Panc1 (cell line): Measurements from ENCODE around the gene TOMM70. TPM values are rescaled to one million over a fixed set of nuclear protein-coding genes. Genes with fewer than 3 reads are reported as not detected.

Source experiments
- ATAC-seq: fragments of 200-7000 bp; cut with Tn5 transposase; 2 replicates; pipeline ENCODE4 v1.9.1; 2020; ENCODE audit warnings: mild to moderate bottlenecking, moderate library complexity
- BruUV-seq: library from RNA; stranded (reverse); fragments of 400-500 nt; replicated peaks from 2 replicates; lab custom pipeline; 2021; lab: Mats Ljungman, UMichigan
- CTCF ChIA-PET: fragments of 300-600 bp; sonication (Branson Sonifier 250); formaldehyde crosslinking; loops from one replicate; lab custom pipeline; 2022; ENCODE audit warnings: antibody characterized with exemption; lab: Charles Lee
- POLR2A ChIA-PET: fragments of 300-600 bp; sonication (Branson Sonifier 250); formaldehyde crosslinking; loops from one replicate; lab custom pipeline; 2022; ENCODE audit warnings: antibody characterized with exemption; lab: Charles Lee
- DNase-seq: peaks from one replicate; pipeline ENCODE4 v3.0.0-alpha.2; 2010; ENCODE audit warnings: low read depth, low spot score
- H3K27ac ChIP-seq: 2 replicates; pipeline ENCODE4 v1.5.1; 2011; ENCODE audit warnings: mild to moderate bottlenecking, low read length, inconsistent platforms
- H3K27me3 ChIP-seq: fragments of 200-500 bp; sonication (Bioruptor generic); 2 replicates; pipeline ENCODE4 v1.6.0; 2014; ENCODE audit warnings: low read length, inconsistent platforms; ENCODE audit not compliant: control insufficient read depth, insufficient read depth
- H3K36me3 ChIP-seq: fragments of 200-500 bp; sonication (Bioruptor generic); 2 replicates; pipeline ENCODE4 v1.5.1; 2014; ENCODE audit warnings: inconsistent platforms, mild to moderate bottlenecking, low read length, moderate library complexity; ENCODE audit not compliant: control insufficient read depth, insufficient read depth
- H3K4me1 ChIP-seq: 2 replicates; pipeline ENCODE4 v1.5.1; 2011; ENCODE audit warnings: inconsistent platforms, mild to moderate bottlenecking, low read length, moderate library complexity; ENCODE audit not compliant: control insufficient read depth, insufficient read depth
- H3K4me3 ChIP-seq, 2 experiments: 2 replicates each; pipeline ENCODE4 v1.5.1; 2011 to 2012; ENCODE audit warnings: low read depth in 2 of 2, low read length in 2 of 2, mild to moderate bottlenecking in 2 of 2, inconsistent platforms in 1 of 2, moderate library complexity in 1 of 2
- H3K9me3 ChIP-seq: fragments of 200-500 bp; sonication (Bioruptor generic); 2 replicates; pipeline ENCODE4 v1.5.1; 2014; ENCODE audit warnings: low read depth, mild to moderate bottlenecking, inconsistent platforms, low read length, moderate library complexity; ENCODE audit not compliant: control insufficient read depth, insufficient read depth
- CTCF ChIP-seq: fragments of 450-650 bp; IDR thresholded peaks from 2 replicates; pipeline ENCODE4 v1.5.1; 2017; ENCODE audit warnings: mild to moderate bottlenecking
- POLR2AphosphoS5 ChIP-seq: IDR thresholded peaks from 2 replicates; pipeline ENCODE4 v1.6.1; 2012; ENCODE audit warnings: mild to moderate bottlenecking, low read depth, low read length, moderate library complexity
- REST ChIP-seq, 2 experiments: IDR thresholded peaks; 2 replicates each; pipeline ENCODE4 v1.6.1; 2011 to 2012; ENCODE audit warnings: low read depth in 2 of 2, control low read depth in 1 of 2, low read length in 1 of 2, mild to moderate bottlenecking in 1 of 2, moderate library complexity in 1 of 2; ENCODE audit not compliant: insufficient read depth in 1 of 2
- SIN3A ChIP-seq: IDR thresholded peaks from 2 replicates; pipeline ENCODE4 v1.6.1; 2012; ENCODE audit warnings: low read depth, mild to moderate bottlenecking, low read length, moderate library complexity, borderline replicate concordance; ENCODE audit not compliant: insufficient read depth
- TCF7L2 ChIP-seq: IDR thresholded peaks from 2 replicates; pipeline ENCODE4 v1.6.1; 2011; ENCODE audit warnings: mild to moderate bottlenecking, low read depth, low read length, inconsistent platforms
- in situ Hi-C: cut with HindIII; loops from 2 replicates; pipeline ENCODE4 v1.10.0; 2016; ENCODE audit warnings: low sequenced_read_pairs, low pct_unique_long_range_greater_than_20kb
- intact Hi-C: fragments of 100-400 bp; cut with micrococcal nuclease; formaldehyde crosslinking; loops from one replicate; pipeline ENCODE4 v1.10.0; 2022; ENCODE audit not compliant: unreplicated experiment
- total RNA-seq: library from RNA; stranded (reverse); gene quantifications from one replicate; pipeline ENCODE4 v1.2.1, GENCODE V29; 2021; ENCODE audit not compliant: unreplicated experiment

Gene TOMM70
- total RNA-seq, 1 experiment from 2014 or later, result 55.7 TPM

DNA sequence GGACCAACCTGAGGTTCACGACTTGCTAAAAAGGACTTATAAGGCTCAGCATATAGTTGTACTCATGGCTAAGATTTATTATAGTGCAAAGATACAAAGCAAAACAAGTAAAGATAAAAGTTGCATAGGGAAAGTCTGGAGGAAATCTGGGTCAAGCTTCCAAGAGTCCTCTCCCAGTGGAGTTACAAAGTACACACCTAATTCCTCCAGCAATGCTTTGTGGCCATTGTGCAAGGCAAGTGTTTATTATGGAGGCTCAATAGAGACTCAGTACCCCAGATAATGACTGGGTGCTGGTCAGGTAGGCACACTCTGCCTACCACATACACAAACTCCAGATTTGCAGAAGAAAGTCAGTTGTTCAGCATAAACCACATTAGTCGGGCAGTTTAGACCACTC is 23.4 kb upstream of the TOMM70 start:
- H3K27me3 ChIP-seq, result peaks cover 6% of the 10 kb centered on the region; the same call in 1 of the 2 replicates
- no peaks in the 10 kb centered on the region for H3K36me3 ChIP-seq
- in situ Hi-C loops, result no loop called here
- BruUV-seq, result no TSS peak
- H3K4me3 ChIP-seq, result no peak overlapping the region
- H3K27ac ChIP-seq, result no peak overlapping the region
- TF ChIP-seq POLR2AphosphoS5 (no peak), SIN3A (no peak), REST (IDR thresholded peaks at IDR 0.05; ENCODE audit: insufficient read depth in 1 of 2, low read depth in 2 of 2, low read length in 1 of 2) (no peak), TCF7L2 (no peak), CTCF (no peak)
- intact Hi-C loops, result no loop called here
- ATAC-seq (no peak), DNase-seq (no peak)
- CTCF ChIA-PET, result no interaction called here
- no peaks in the 10 kb centered on the region for H3K9me3 ChIP-seq
- H3K4me1 ChIP-seq, result no peaks in the 10 kb centered on the region
- POLR2A ChIA-PET, result no interaction called here

GRCh38 chr3:100423611-100424010 is 22.7 kb upstream of the TOMM70 start:
- no peaks in the 10 kb centered on the region for H3K36me3 ChIP-seq
- no peak overlapping the region for H3K27ac ChIP-seq
- no peaks in the 10 kb centered on the region for H3K9me3 ChIP-seq
- no peak for ATAC-seq
- ChIA-PET POLR2A (no interaction called here), CTCF (interaction anchor here (0.6 kb wide), 1 partner anchor 39 kb away, joined by 4 read pairs; no protein-coding TSS in a partner anchor)
- H3K4me1 ChIP-seq, result no peaks in the 10 kb centered on the region
- TF ChIP-seq POLR2AphosphoS5 (no peak), REST (IDR thresholded peaks at IDR 0.05; ENCODE audit: insufficient read depth in 1 of 2, low read depth in 2 of 2, low read length in 1 of 2) (no peak), CTCF (no peak), TCF7L2 (no peak), SIN3A (no peak)
- intact Hi-C loops, result no loop called here
- in situ Hi-C loops, result no loop called here
- DNase-seq, result no peak
- no TSS peak for BruUV-seq
- H3K27me3 ChIP-seq, result peaks cover 6% of the 10 kb centered on the region; the same call in 1 of the 2 replicates
- no peak overlapping the region for H3K4me3 ChIP-seq
